Skeletal muscle satellite cell (primary cell): ENCODE results near the gene KMT2D. TPM values are rescaled to one million over a fixed set of nuclear protein-coding genes. Genes with fewer than 3 reads are reported as not detected.

Source experiments
- H3K27me3 ChIP-seq: 2 replicates; pipeline ENCODE4 v1.7.0; 2013; ENCODE audit warnings: low read length; ENCODE audit not compliant: control insufficient read depth, insufficient read depth
- H3K36me3 ChIP-seq: 2 replicates; pipeline ENCODE4 v1.7.0; 2013; ENCODE audit warnings: mild to moderate bottlenecking, control low read depth, low read length; ENCODE audit not compliant: insufficient read depth
- H3K4me1 ChIP-seq: 2 replicates; pipeline ENCODE4 v1.7.0; 2013; ENCODE audit warnings: low read length; ENCODE audit not compliant: control insufficient read depth, insufficient read depth
- H3K4me2 ChIP-seq: 2 replicates; pipeline ENCODE4 v1.7.0; 2013; ENCODE audit warnings: mild to moderate bottlenecking, low read length
- H3K4me3 ChIP-seq: 2 replicates; pipeline ENCODE4 v1.7.0; 2013; ENCODE audit warnings: low read length
- H3K9ac ChIP-seq: 2 replicates; pipeline ENCODE4 v1.7.0; 2013; ENCODE audit warnings: mild to moderate bottlenecking, low read depth, low read length, moderate library complexity
- H3K9me3 ChIP-seq: replicated peaks from 2 replicates; pipeline ENCODE4 v1.7.0; 2013; ENCODE audit warnings: mild to moderate bottlenecking, control low read depth, low read length
- total RNA-seq: library from RNA; depleted of rRNA; stranded (reverse); fragments of >200 nt; gene quantifications from 2 replicates; pipeline ENCODE4 v1.2.3, GENCODE V29; 2012; rRNA removed

Gene KMT2D
- 18.3 and 29.9 TPM in 2 replicates for total RNA-seq

- peaks cover 28% of the 10 kb centered on the region for H3K4me1 ChIP-seq
- peak within 1 kb of the TSS; percentile 98 for H3K9ac ChIP-seq
- H3K4me3 ChIP-seq, result peak within 1 kb of the TSS; percentile 91
- no peaks in the 10 kb centered on the region for H3K27me3 ChIP-seq
- peaks cover 3% of the 10 kb centered on the region for H3K36me3 ChIP-seq
- H3K9me3 ChIP-seq, result no peaks in the 10 kb centered on the region
- H3K4me2 ChIP-seq, result peak within 1 kb of the TSS; percentile 94
These were observed at the start of gene KMT2D for GRCh38 chr12:49060237-49061156. Gene KMT2D (minus strand): TSS chr12:49060794. CDS start chr12:49055324, 5,470 bp downstream.

- no peaks in the 10 kb centered on the region for H3K9me3 ChIP-seq
- H3K36me3 ChIP-seq, result peaks cover 16% of the 10 kb centered on the region
- H3K27me3 ChIP-seq, result no peaks in the 10 kb centered on the region
- H3K4me2 ChIP-seq, result peak overlapping the region; percentile 99
- H3K4me3 ChIP-seq, result peak overlapping the region; percentile 98
- peak overlapping the region; percentile 94 for H3K9ac ChIP-seq
- peaks cover 24% of the 10 kb centered on the region for H3K4me1 ChIP-seq
These were observed 49.3 kb upstream of the KMT2D start for GRCh38 chr12:49109641-49110463.

DNA sequence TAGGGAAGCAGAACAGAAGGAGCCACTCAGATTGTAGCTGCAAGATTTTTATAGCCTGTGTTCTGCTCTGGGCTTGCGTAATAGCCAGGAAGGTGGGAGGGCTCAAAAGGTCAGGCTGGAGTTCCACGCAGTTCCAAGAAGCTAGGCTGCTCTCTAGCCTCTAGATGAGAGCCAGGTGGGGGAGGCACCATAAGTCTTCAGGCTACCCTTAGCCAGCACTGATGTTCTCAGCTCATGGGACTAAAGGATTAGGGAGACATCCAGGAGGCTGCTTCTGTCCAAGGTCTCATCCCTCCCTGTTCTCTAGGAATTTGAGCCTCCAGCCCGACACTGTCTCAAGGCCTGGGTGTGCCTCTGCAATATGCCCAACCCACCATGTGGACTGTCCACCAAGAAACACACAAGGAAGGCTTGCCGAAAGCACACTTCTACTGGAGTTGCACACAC is 48.4 kb upstream of the KMT2D start:
- Histone ChIP-seq H3K4me3 (peak overlapping the region; percentile 98), H3K4me2 (peak overlapping the region; percentile 99), H3K27me3 (no peaks in the 10 kb centered on the region), H3K9me3 (no peaks in the 10 kb centered on the region), H3K36me3 (peaks cover 25% of the 10 kb centered on the region), H3K4me1 (peaks cover 24% of the 10 kb centered on the region), H3K9ac (peak overlapping the region; percentile 94)

DNA sequence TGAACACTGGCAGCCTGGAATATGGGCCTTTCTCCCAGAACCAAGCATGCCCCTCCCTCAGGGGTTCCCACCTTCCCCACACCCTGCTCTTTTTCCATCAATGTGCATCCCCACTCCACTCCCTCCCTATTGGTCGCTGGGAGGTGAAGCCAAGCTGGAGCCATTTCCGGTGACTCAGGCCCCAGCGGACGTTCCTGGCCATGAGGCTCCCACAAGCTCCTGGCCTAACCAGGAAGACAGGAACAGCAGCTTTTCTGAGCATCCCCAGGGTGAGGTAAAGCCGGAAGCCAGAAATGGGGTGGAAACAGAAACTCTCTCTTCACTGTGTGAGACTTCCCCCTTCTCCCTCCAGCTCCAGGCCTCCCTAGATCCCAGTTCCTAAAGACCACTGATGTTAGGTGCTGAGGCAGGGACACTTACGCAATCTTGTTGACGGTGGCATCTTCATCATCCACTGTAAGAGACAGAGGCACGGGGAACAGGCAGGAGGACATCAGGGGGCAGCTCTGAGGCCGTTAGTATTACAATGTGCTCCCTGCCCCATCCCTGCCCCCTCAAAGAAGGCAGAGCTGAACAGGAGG is 45.0 kb upstream of the KMT2D start:
- peak overlapping the region; percentile 9 for H3K4me2 ChIP-seq
- H3K4me3 ChIP-seq, result no peak overlapping the region
- peaks cover 19% of the 10 kb centered on the region for H3K4me1 ChIP-seq
- no peaks in the 10 kb centered on the region for H3K27me3 ChIP-seq
- H3K36me3 ChIP-seq, result peaks cover 59% of the 10 kb centered on the region
- no peak overlapping the region for H3K9ac ChIP-seq
- no peaks in the 10 kb centered on the region for H3K9me3 ChIP-seq

GRCh38 chr12:49104822-49105221 is 44.2 kb upstream of the KMT2D start:
- peaks cover 66% of the 10 kb centered on the region for H3K36me3 ChIP-seq

DNA sequence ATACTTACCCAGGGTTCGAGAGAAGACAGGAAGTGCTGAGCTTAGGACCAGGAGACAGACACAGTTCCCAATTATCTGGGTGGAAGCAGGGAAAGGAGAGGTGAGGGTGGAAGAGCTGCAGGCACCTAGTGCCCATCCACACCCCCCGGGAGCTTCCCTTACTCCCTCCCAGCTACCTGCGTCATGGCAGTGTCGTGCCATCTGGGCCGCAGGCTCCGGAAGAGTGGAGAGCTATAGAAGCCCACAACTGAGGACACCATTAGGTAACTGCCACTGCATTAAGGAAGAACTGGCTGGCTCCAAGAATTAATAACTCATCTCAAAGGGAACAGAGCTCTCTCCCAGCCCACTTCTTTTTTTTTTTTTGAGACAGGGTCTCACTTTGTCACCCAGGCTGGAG is 39.8 kb upstream of the KMT2D start:
- Histone ChIP-seq H3K9ac (no peak overlapping the region), H3K9me3 (no peaks in the 10 kb centered on the region), H3K4me2 (no peak overlapping the region), H3K4me1 (peaks cover under 1% of the 10 kb centered on the region), H3K36me3 (peaks cover 69% of the 10 kb centered on the region), H3K4me3 (no peak overlapping the region), H3K27me3 (no peaks in the 10 kb centered on the region)

More at GRCh38 chr12:49104822-49105221, 44.2 kb upstream of the KMT2D start:
- Histone ChIP-seq H3K9me3 (no peaks in the 10 kb centered on the region), H3K4me3 (no peak overlapping the region), H3K4me1 (peaks cover 19% of the 10 kb centered on the region), H3K27me3 (no peaks in the 10 kb centered on the region), H3K9ac (no peak overlapping the region), H3K4me2 (no peak overlapping the region)

DNA sequence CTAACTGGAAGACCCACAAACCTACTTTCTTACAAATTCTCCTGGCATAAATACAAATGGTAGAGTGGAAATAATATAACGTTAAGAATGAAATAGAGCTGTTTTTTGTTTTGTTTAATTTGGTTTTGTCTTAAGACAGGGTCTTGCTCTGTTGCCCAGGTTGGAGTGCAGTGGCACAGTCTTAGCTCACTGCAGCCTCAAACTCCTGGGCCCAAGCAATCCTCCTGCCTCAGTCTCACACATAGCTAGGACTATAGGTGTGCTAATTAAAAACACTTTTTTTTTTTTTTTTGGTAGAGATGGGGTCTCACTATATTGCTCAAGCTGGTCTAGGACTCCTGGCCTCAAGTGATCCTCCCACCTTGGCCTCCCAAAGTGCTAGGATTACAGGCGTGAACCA is 38.1 kb upstream of the KMT2D start:
- no peak overlapping the region for H3K9ac ChIP-seq
- H3K36me3 ChIP-seq, result peaks cover 55% of the 10 kb centered on the region
- no peak overlapping the region for H3K4me2 ChIP-seq

DNA sequence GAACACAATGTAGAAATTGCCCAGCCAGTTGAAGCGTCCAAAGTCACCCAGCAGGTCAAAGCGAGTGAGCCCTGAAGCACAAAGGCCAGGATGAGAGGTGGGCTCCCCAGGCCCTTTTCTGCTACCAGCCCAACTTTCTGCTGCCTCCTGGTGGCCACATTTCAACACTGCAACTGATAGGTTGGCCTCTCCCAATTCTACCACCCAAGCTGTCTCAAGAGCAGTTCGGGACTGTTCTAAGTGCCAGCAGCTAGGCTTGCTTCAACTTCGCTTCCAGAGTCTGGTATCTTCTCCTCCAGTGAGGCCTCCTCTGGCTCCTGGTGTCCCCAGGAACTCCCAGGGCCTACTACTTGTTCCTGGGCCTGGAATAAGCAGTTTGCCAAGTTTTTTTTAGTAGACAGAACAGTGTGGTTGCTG is 37.4 kb upstream of the KMT2D start:
- H3K4me2 ChIP-seq, result no peak overlapping the region
- no peak overlapping the region for H3K9ac ChIP-seq
- H3K27me3 ChIP-seq, result peaks cover 22% of the 10 kb centered on the region
- H3K4me3 ChIP-seq, result no peak overlapping the region
- H3K9me3 ChIP-seq, result no peaks in the 10 kb centered on the region
- peaks cover 48% of the 10 kb centered on the region for H3K36me3 ChIP-seq
- H3K4me1 ChIP-seq, result peaks cover 16% of the 10 kb centered on the region

More for the DNA sequence above, 38.1 kb upstream of the KMT2D start:
- peaks cover 16% of the 10 kb centered on the region for H3K27me3 ChIP-seq
- no peaks in the 10 kb centered on the region for H3K9me3 ChIP-seq
- H3K4me1 ChIP-seq, result peaks cover 15% of the 10 kb centered on the region
- H3K4me3 ChIP-seq, result no peak overlapping the region

- Histone ChIP-seq H3K9me3 (no peaks in the 10 kb centered on the region), H3K9ac (no peak overlapping the region), H3K4me1 (peaks cover 16% of the 10 kb centered on the region), H3K4me2 (no peak overlapping the region), H3K36me3 (peaks cover 42% of the 10 kb centered on the region), H3K4me3 (no peak overlapping the region), H3K27me3 (peaks cover 28% of the 10 kb centered on the region)
These were observed 36.8 kb upstream of the KMT2D start for GRCh38 chr12:49097381-49097780.

- H3K9ac ChIP-seq, result no peak overlapping the region
- no peaks in the 10 kb centered on the region for H3K9me3 ChIP-seq
- H3K36me3 ChIP-seq, result peaks cover 18% of the 10 kb centered on the region
- peak overlapping the region; percentile 66 for H3K4me2 ChIP-seq
- H3K4me1 ChIP-seq, result peaks cover 24% of the 10 kb centered on the region
- H3K4me3 ChIP-seq, result no peak overlapping the region
- peaks cover 32% of the 10 kb centered on the region for H3K27me3 ChIP-seq
These were observed 34.4 kb upstream of the KMT2D start for GRCh38 chr12:49094975-49095365.
